ENCODE data around the gene PLXNC1. TPM values are rescaled to one million over a fixed set of nuclear protein-coding genes. Genes with fewer than 3 reads are reported as not detected.
A peak's percentile ranks its signal among the peaks of the same experiment; 100 is the strongest.

Gene PLXNC1
- total RNA-seq, 3 donors from 2014 or later = 5.2 to 13.2 (median 6.2) TPM

DNA sequence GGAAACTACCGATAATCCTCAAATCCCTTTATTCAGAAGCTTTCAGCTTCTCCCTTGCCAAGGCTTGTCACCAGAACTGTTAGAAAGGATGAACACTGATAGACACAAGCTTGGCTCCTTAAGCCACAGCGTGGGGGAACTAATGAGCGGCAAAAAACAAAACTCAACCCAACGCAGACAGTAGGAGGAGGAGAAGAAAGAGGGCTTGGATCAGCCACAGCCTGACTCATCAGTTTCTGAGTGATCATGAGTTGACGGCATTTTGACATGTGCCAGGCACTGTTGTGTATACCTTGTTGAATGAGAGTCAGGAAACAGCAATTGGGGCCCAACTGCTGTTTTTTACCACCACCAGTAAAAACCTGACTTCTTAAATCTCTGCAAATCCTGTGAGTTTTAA lies 23.7 kb downstream of the PLXNC1 start:
- Histone ChIP-seq H3K9me3 (no peaks in the 10 kb centered on the region), H3K4me1 (ENCODE audit: low read depth) (no peaks in the 10 kb centered on the region), H3K36me3 (ENCODE audit: low read depth) (no peaks in the 10 kb centered on the region), H3K4me3 (no peak overlapping the region)
- TF ChIP-seq, protein P1, sequence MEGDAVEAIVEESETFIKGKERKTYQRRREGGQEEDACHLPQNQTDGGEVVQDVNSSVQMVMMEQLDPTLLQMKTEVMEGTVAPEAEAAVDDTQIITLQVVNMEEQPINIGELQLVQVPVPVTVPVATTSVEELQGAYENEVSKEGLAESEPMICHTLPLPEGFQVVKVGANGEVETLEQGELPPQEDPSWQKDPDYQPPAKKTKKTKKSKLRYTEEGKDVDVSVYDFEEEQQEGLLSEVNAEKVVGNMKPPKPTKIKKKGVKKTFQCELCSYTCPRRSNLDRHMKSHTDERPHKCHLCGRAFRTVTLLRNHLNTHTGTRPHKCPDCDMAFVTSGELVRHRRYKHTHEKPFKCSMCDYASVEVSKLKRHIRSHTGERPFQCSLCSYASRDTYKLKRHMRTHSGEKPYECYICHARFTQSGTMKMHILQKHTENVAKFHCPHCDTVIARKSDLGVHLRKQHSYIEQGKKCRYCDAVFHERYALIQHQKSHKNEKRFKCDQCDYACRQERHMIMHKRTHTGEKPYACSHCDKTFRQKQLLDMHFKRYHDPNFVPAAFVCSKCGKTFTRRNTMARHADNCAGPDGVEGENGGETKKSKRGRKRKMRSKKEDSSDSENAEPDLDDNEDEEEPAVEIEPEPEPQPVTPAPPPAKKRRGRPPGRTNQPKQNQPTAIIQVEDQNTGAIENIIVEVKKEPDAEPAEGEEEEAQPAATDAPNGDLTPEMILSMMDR (IDR thresholded peaks at IDR 0.05) = no peak
- ATAC-seq (peak; percentile 40), DNase-seq (peak in 1 of 3 donors; percentile 32)
- intact Hi-C loops (cut with DNase I, micrococcal nuclease) = no loop called here

DNA sequence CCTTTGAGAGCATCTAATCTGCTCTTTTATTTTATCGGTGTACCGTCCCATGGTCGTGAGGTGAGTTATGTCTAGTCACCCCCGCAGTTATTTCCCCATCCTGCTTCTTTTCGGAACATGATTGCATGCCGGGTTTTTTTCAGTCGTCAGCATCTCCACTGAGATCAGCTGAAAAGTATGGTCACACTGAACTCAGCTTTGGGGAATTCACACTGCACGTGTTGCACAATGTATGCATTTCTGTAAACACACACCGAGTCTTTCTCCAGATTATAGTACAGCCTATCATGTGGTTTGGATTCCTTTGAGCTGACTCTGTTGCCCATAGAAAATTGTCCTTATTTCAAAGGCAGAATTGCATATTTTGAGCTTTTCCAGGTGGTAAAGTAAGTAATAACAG lies 24.6 kb downstream of the PLXNC1 start:
- intact Hi-C loops (cut with DNase I, micrococcal nuclease) = no loop called here
- Histone ChIP-seq H3K36me3 (ENCODE audit: low read depth) (no peaks in the 10 kb centered on the region), H3K9me3 (peaks cover under 1% of the 10 kb centered on the region), H3K4me3 (no peak overlapping the region), H3K4me1 (ENCODE audit: low read depth) (no peaks in the 10 kb centered on the region)
- DNase-seq = no peak
- peak; percentile 46 for ATAC-seq
- TF ChIP-seq, protein P1 (IDR thresholded peaks at IDR 0.05) = no peak

DNA sequence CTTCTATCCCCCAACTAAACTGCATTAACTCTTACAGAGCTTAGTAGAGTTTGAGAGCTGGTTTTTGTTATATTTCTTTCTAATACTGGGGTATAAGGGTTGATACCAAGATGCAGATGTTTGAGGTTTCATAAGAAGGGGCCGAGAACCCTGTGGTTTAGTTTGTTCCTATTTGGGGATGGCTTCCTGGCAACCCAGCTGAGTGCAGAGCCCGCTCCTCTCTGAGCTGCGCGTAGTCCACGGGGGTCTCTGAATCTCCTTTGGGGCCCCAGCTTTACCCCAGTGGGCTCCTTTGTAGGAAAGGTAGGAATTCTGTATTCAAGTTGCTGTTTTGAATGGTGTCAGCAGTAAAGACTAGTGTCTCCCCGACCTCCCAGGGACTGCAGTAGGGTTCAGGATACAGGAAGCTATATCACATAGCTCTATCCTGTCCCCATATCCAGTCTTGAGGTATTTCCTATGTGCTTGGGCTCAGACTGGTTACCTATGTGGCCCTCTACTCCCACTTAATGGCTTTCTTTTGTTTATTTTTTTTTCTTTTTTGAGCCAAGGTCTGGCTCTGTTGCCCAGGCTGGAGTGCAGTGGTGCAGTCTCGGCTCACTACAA lies 25.4 kb downstream of the PLXNC1 start:
- Histone ChIP-seq H3K4me3 (no peak overlapping the region), H3K36me3 (ENCODE audit: low read depth) (no peaks in the 10 kb centered on the region), H3K4me1 (ENCODE audit: low read depth) (no peaks in the 10 kb centered on the region), H3K9me3 (peaks cover 4% of the 10 kb centered on the region)
- intact Hi-C loops (cut with DNase I, micrococcal nuclease) = no loop called here
- TF ChIP-seq, protein P1 (IDR thresholded peaks at IDR 0.05) = no peak
- peak; percentile 55 for ATAC-seq
- no peak for DNase-seq

DNA sequence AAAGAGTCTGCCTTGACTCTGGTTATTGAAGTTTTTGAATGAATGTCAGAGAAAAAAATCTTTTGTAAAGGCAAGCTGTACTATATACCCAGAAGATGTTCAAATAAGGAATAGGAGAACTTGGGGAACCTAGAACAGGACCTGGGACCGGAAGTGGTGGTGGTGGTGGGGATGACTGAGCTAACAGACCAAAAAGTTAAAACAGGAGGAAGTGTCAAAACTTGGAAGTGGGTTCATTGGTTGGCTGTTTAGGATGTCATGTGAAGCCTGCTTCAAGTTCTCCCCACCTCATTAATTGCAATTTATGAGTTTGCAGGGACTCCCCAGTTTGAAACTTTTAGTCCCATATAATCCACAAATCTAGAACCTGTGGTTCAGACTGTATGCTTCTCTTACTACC lies 26.2 kb downstream of the PLXNC1 start:
- intact Hi-C loops (cut with DNase I, micrococcal nuclease) = no loop called here
- TF ChIP-seq, protein P1 (IDR thresholded peaks at IDR 0.05) = no peak
- H3K4me1 ChIP-seq (ENCODE audit: low read depth) = no peaks in the 10 kb centered on the region
- H3K9me3 ChIP-seq = peaks cover 4% of the 10 kb centered on the region
- no peaks in the 10 kb centered on the region for H3K36me3 ChIP-seq (ENCODE audit: low read depth)
- DNase-seq = peak in 2 of 3 donors; percentile 55 to 69
- ATAC-seq = peak; percentile 55
- H3K4me3 ChIP-seq = no peak overlapping the region

DNA sequence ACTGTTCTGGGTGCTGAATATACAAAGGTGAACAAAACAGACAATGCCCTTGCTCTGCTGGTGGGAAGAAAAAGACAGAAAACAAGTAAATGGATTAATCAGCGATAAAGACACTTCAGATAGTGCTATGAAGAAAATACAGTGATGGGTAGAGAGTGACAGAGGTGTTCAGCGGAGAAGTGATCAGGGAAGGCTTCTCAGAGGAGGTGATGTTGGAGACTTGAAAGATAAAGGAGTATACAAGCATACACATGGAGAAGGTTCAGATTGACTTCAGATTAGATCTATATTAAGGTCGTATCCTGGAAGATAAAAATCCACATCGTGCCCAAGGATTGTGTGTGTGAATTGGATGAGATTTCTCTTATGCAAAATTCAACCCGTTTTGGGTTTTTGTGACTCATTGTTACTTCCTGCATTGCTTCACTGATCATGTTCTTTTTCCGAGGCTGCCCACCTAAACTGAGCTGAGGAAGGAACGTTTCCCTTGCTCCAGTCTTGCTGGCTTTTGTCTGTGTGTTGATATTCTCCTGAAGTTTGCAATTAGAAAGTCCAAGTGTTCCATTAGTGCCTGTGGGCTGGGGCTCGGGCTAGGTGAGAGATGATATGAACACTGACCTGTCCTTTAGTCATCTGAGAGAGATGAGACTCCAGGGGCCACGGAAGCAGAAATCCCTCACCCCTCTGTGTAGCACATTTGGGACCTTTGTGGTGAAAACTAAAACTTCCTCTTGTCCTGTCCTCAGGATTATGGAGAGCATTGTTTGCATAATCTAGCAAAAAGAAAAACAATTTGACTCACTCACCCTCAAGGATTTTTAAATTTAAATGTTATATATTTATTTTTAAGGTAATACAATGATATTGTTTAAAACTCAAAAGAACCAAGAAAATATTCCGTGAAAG lies 27.6 kb downstream of the PLXNC1 start:
- intact Hi-C loops (cut with DNase I, micrococcal nuclease) = no loop called here
- DNase-seq (no peak), ATAC-seq (no peak)
- H3K4me1 ChIP-seq (ENCODE audit: low read depth) = no peaks in the 10 kb centered on the region
- no peak overlapping the region for H3K4me3 ChIP-seq
- peaks cover 4% of the 10 kb centered on the region for H3K9me3 ChIP-seq
- H3K36me3 ChIP-seq (ENCODE audit: low read depth) = no peaks in the 10 kb centered on the region
- TF ChIP-seq, protein P1 (IDR thresholded peaks at IDR 0.05) = no peak
